HL-60/S4 treated with retinoic acid at 250 ng/mL for 4 days and 3 days (cell line): ENCODE data around the gene OR4M1.
"Not testable (repeated sequence)": the region's sequence is repeated elsewhere in the genome, so short reads cannot be mapped to it uniquely, and the experiment has no call there.

Source experiments
- in situ Hi-C: fragments of 300-500 bp; cut with MboI; formaldehyde crosslinking; loops from 2 replicates; pipeline ENCODE4 v1.7.0; 2022; ENCODE audit warnings: low sequenced_read_pairs

OR4M1 gene, protein sequence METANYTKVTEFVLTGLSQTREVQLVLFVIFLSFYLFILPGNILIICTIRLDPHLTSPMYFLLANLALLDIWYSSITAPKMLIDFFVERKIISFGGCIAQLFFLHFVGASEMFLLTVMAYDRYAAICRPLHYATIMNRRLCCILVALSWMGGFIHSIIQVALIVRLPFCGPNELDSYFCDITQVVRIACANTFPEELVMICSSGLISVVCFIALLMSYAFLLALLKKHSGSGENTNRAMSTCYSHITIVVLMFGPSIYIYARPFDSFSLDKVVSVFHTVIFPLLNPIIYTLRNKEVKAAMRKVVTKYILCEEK

DNA sequence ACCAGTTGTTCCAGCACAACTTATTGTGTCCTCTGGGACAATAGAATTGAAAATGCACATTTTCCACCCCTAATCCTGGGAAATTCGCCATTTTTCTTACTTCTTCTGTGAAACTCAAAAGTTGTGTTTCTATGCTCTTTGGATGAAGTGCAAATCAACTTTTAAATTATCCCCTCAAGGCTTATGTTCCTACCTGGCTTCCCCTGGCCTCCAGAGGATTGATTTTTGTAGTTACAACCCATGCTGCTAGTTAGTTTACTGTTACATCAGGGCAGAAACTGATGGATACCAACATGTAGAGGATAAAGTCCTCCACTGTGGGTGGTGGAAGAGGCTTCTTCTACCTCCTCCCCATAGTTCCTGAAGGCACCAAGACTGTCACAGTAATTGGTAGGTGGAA, at the start of gene OR4M1:
OR4M1 (plus strand) TSS at position 301 of the 400 bp plus-strand sequence. CDS start 6,819 bp downstream, outside the sequence.
- in situ Hi-C loops = not testable (repeated sequence)

DNA sequence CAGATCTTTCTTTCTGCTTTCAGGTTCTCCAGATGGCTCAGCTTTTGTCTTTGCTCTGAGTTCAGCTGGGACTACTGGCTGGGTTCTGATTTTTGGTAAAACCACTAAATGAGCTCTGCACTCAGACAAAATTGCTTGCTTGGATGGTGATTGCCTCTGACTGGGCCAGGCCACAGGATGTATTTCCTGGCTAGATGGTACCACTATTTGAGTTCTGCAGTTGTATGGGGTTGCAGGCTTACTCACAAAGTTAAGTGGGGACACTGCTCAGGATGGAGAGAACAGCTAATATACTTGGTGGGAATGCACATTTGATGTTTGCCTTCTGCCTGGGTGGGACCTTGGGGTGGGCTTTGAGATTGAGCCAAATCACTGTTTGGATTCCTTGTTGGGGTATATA, 43.9 kb upstream of the OR4M1 start:
- in situ Hi-C loops = no loop called here

DNA sequence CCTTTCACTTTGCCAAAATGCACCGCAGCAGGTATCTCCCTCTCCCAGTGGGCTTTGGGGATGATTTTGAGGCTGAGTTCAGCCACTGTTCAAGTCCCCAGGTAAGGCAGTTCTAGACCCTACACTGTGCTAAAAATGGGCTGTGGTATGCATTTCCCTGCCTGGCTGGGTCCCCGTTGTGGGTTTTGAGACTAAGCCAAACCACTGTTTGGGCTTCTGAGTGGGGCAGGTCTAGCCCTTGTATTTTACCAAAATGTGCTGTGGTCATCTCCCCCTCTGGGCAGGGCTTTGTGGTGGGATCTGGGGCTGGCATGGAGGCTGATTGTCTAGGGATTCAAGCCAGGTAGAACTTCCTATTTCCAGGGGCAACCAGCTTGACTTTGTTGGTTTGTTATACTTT, 43.5 kb upstream of the OR4M1 start:
- in situ Hi-C loops = no loop called here

DNA sequence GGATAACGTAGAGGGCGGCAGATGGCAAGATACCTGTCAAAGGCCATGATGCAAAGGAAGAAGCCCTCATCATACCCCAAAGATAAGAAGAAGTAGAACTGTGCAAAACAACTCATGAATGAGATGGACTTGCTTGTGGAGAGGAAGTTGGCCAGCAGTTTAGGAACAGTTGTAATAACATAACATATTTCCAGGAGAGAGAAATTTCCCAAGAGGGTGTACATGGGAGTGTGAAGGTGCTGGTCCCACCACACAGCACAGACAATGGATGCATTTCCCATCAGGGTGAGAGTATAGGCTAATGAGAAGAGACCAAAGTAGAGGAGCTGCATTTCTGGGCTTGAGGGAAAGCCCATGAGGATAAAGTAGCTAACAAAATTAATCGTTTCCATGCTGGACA, 39.4 kb upstream of the OR4M1 start:
- in situ Hi-C loops = not testable (repeated sequence)

DNA sequence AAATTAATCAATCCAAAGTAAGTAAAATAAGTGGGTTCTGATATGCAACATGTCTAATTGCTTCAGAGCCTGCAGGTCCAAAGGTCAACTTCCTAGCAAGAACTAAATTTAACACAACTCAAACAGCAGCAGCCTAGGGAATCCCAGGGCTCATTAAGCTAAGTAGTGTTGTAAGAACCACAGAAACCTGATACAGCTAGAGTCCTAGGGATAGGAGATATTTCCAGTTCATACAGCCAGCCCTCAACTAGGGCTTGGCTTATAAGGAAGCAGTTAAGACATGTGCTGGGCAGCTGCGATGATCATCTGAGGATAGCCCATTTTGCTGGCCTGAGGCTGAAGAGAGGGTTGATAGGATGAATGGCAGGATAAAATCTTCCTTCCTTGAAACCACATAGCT, 30.0 kb upstream of the OR4M1 start, which contains the start of gene OR4Q3:
OR4Q3 (plus strand) TSS at position 316 of the 400 bp plus-strand sequence.
- in situ Hi-C loops = no loop called here

DNA sequence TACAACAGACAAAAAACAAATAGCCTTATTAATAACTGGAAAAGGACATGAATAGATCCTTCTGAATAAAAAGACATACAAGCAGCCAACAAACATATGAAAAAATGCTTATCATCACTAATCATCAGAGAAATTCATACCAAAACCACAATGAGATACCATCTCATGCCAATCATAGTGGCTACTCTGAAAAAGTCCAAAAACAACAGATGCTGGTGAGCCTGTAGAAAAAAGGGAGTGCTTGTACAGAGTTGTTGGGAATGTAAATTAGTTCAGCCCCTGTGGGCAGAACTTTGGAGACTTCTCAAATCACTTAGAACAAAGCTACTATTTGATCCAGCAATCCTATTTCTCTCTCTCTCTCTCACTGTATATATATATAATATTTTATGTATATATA, 21.0 kb upstream of the OR4M1 start:
- in situ Hi-C loops = not testable (repeated sequence)

DNA sequence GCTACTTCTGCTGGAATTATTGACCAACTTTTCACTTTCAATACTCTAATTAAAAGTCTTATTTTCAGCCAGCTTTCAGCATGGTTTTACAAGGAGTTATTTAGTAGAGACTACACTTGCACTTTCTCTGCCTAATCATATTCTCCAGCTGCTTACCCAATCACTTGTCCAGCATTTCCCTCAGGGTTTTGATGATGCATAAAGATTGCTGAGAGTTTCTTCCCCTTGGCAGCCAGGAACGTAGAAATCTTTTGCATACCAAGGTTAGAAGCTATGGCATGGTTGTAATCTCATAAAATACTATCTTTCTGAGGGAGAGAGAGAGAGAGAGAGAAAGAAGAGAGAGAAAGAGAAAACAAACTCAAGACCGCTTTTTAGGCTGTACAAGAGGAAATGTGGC, 19.1 kb upstream of the OR4M1 start:
- in situ Hi-C loops = no loop called here

DNA sequence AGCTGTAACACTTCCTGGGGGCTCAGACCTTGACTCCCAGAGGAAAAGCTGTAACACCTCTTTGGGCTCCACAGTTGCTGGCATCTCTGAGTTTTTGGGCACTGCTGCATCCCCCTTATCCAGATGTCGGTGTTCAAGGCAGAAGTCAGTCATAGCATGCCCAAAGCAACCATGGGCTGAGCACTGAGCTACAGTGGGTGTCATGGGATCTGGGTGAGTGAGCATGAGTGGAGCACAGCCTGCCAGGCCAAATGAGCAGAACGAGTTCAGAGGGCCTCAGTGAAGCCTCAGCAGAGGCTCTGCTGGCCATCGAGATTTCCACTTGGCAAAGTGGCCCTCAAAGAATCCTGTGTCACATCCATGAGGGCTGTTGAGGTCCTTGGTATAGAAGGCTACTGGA, 1.8 kb upstream of the OR4M1 start:
- in situ Hi-C loops = not testable (repeated sequence)

DNA sequence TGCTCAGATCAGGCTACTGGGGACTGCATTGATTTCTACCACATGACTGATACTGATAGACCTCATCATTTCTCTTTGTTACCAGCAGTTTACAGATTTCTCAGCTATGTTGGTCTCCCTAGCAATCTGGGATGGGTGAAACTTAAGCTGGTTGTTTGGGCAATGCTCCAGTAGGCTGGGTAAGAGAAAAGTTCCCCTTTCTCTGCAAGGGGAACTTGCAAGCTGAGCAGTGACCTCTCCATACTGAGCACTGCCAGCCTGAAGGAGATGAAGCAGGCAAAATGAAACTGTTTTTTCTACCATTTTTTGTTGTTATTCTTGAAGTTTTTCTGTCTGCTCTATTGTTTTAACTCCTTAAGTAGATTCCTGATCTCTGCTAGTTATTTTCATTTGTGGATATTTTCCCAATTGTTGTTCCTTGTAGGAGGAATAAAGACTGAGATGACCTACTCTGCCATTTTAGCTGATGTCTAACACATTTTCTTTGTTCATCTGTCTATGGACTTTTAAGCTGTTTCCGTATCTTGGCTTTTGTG, 1.3 kb upstream of the OR4M1 start:
- in situ Hi-C loops = no loop called here

DNA sequence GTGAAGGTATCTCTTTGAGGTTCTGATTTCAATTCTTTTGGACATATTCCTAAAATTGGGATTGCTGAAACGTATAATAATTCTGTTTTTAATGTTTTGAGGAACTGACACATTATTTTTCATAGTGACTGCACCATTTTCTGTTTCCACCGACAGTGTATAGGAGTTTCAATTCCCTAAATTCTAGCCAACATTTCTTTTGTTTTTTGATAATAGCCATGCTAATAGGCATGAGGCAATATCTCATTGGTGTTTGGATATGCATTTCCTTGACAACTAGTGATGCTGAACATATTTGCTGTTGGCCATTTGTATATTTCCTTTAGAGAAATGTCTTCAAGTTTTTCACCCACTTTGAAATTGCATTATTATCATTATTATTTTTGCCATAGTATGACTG, 850 bp upstream of the OR4M1 start:
- in situ Hi-C loops = not testable (repeated sequence)

DNA sequence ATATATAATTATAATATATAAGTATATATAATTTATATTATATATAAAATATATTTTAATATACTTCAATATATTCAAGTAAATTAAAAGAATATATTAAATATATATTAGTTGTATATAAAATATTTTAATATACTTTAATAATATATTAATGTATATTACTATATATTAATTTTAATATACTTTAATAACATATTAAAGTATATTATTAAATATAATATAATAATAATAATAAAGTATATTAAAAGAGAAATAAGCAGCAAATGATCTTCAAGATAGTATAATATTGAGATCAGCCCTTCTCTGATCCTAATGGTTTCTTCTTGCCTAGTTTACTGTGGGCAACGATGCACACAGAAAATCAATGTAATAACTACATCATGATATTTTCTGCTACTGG, 2.3 kb downstream of the OR4M1 start:
- in situ Hi-C loops = no loop called here

DNA sequence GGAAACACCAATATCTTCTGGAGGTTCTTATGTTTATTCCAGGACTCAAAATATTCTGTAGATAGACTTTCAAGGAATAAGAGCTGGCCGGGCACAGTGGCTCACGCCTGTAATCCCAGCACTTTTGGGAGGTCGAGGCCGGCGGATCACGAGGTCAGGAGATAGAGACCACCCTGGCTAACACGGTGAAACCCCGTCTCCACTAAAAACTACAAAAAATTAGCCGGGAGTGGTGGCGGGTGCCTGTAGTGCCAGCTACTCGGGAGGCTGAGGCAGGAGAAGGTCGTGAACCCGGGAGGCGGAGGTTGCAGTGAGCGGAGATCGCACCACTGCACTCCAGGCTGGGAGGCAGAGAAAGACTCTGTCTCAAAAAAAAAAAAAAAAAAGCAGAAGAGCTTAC, 12.5 kb downstream of the OR4M1 start:
- in situ Hi-C loops = not testable (repeated sequence)

DNA sequence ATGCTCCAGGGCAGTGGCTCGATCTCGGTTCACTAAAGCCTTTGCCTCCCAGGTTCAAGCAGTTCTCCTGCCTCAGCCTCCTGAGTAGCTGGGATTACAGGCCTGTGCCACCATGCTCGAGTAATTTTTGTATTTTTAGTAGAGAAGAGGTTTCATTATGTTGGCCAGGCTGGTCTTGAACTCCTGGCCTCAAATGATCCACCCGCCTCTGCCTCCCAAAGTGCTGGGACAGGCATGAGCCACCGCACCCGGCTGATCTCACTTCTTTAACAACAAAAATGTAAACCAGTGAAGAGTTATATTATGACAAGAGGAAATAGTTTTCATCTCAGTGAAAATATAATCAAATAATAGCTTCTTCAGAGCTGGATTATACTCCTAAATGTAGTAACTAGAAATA, 14.0 kb downstream of the OR4M1 start:
- in situ Hi-C loops = not testable (repeated sequence)

DNA sequence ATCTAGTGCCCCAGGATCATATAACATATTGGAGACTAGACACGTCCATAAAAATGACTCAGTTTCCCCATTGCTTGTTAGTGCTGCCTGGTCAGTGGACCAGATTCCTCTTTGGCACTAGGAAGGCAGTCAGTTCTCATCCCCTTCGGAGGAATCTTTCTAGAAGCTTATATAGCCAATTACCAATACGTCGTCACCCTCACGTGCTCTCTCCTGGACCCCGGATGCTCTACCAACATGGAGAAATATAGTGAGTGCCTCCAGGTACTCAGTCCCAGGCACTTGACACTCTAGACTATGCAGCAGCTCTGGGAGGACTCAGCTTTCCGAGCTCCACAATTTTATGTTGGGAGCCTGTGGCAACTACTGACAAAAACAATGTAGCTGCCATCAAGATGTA, 14.8 kb downstream of the OR4M1 start:
- in situ Hi-C loops = not testable (repeated sequence)

DNA sequence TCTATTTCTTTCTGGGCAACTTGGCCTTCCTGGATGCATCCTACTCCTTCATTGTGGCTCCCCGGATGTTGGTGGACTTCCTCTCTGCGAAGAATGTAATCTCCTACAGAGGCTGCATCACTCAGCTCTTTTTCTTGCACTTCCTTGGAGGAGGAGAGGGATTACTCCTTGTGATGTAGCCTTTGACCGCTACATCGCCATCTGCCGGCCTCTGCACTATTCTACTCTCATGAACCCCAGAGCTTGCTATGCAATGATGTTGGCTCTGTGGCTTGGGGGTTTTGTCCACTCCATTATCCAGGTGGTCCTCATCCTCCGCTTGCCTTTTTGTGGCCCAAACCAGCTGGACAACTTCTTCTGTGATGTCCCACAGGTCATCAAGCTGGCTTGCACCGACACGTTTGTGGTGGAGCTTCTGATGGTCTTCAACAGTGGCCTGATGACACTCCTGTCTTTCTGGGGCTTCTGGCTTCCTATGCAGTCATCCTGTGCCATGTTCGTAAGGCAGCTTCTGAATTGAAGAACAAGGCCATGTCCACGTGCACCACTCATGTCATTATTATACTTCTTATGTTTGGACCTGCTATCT, 23.3 kb downstream of the OR4M1 start:
- in situ Hi-C loops = not testable (repeated sequence)

DNA sequence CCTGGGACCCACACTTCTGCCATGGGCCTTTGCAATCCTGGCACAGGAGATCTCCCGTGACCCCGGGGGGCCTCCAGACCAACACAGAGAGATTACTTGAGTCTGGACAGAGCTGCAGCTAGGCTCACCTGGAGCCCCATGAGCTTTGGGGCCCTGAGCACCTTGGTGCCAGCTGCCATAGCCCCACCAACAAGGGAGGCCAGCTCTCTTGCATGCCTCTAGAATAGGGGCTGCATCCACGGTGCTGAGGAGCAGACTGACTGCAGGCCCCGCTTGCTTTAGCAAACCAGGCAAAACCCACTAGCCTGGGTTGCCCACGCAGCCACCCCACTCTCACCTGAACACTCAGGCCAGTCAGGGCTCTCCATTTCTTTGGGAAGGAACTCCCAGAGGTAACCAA, 26.6 kb downstream of the OR4M1 start:
- in situ Hi-C loops = no loop called here

DNA sequence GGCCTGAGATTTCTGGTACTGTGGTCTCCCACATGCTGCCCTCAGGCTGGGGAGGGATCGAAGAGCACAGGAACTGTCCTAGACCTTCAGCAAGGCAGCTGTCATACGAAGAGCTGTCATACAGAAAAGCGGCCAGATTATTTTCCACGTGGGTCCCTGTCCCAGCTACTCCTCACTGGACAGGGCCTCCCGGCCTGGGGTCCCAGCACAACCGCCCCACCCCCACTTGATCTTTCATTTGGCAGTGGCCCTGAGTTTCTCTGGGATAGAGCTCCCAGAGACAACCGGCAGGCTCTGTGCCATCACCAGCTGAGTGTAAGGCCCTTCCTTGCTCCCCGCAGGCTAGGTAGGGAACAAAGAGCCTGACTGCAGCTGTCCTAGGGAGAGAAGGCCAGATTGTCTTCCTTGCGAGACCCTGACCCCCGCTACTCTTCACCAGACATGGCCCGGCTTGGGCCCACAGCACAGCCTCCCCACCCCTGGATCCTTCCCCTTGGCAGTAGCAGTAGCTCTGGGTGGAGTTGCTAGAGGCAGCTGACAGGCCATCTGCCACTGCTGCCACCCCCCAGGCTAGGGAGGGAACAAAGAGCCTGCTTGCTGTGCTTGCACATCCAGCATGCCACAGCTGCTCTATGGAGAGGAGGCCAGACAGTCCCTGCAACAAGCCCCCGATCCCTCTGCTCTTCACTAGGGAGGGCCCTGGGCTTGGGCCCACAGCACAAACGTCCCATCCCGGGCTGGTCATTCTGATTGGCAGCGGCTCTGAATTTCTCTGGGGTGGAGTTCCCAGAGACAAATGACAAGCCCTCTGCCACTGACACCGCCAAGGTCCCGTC, 27.2 kb downstream of the OR4M1 start:
- in situ Hi-C loops = no loop called here

DNA sequence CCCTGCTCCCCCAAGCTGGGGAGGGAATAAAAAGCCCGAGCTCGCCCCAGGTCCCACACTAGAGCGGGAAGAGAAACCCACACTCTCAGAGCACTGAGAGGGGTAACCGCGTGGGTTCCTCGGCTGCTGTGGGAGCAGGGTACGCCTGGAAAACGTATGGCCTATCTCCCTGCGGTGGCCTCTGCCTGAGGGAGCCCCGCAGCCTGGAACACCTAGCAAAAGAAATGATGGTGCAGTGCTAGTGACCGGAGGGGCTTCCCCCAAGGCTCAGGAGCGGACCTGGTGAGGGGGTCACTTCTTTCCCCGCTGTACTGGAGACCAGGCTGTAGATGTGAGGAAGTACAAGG, 27.8 kb downstream of the OR4M1 start:
- in situ Hi-C loops = no loop called here

DNA sequence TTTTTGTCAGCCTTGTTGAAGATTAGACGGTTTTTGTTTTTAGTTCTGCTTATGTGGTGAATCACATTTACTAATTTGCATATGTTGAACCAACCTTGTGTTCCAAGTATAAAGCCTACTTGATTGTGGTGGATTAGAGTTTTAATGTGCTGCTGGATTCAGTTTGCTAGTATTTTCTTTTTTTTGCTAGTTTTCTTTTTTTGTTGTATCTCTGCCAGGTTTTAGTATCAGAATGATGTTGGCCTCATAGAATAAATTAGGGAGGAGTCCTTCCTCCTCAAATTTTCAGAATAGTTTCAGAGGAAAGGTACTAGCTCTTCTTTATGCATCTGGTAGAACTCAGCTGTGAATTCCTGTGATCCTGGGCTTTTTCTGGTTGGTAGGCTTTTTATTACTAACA, 30.2 kb downstream of the OR4M1 start, which contains the start of gene OR4N2:
OR4N2 (plus strand) TSS at position 301 of the 400 bp plus-strand sequence. CDS start 23,679 bp downstream, outside the sequence.
- in situ Hi-C loops = not testable (repeated sequence)

DNA sequence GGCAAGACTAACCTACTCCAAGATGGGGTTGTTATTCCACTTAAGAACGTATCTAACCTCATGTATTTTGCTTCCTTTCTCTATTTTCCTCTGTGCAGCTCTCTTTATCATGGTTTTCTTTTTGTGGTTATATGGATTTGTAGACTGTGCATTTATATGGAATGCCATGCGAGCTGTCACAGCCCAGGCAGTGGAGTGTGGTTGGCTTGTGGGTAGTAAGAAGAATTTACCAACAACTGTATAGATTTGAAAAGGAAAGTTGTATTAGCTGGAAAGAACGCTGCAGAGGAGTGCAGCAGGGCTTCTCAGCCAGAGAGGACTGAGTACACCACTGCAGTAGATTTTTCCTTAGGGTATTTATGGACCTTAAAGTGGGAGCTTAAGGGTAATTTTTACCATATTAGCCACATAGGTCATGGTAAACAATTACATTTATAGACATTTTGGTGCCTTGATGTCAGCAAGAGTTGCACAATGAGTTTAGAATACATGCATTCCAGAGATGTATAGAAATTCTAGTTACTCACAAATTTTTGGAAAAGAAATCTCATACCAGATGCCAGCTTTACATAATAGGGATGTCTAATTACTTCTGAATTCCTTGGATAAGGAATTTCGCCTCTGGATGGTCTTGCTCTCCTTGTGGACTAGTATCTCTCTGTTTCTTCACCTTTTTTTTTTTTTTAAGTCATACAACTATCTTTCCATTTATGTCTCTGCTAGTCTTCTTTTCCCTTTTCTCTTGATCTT, 40.0 kb downstream of the OR4M1 start:
- in situ Hi-C loops = not testable (repeated sequence)

DNA sequence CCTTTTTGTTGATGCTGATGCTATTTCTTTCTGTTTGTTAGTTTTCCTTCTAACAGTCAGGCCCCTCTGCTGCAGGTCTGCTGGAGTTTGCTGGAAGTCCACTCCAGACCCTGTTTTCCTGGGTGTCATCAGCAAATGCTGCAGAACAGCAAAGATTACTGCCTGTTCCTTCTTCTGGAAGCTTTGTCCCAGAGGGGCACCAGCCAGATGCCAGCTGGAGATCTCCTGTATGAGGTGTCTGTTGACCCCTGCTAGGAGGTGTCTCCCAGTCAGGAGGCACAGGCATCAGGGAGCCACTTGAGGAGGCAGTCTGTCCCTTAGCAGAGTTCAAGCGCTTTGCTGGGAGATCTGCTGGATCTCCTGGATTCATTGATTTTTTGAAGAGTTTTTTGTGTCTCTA, 46.6 kb downstream of the OR4M1 start:
- in situ Hi-C loops = not testable (repeated sequence)
